Measurements from ENCODE around the gene SNED1.

Gene SNED1

DNA sequence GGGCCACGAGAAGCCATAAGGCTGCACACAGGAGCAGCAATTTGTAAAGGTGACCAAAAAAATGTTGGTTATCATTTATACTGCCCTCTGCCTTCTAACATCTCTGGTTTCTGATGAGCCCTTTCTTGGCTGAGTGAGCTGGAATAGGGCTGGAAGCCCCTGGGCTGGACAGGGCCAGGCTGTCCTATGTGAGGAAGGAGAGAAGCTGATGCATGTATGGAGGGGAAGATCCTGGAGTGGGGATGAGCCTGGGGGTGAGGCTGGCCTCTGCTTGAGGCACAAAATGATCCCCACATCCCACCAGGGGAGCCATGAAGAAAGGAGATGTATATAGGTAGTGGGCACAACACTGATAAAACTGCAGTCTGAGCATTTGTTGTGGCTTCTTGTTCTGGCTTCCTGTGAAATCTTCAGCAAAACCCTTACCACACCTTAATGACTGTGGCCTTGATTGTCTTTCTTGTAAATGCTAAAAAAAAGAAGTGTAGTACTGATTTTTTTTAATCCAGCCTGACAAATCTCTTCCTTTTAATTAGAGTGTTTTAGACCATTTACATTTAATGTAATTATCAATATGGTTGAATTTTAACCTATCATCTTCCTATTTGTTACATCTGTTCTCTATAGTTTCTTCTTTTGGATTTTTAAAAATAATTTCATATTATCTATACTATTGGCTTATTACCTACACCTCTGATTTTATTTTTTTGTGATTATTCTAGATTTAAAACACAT, 5.6 kb downstream of the SNED1 start:
- DNase-seq (ENCODE audit: low read depth in 1 of 2, low spot score in 1 of 2): no peak

GRCh38 chr2:241005569-241005968, 7.2 kb downstream of the SNED1 start:
- no peak for DNase-seq (ENCODE audit: low read depth in 1 of 2, low spot score in 1 of 2)

- no peak for DNase-seq (ENCODE audit: low read depth in 1 of 2, low spot score in 1 of 2)
Observed at GRCh38 chr2:241006412-241006811, 8.0 kb downstream of the SNED1 start.

DNA sequence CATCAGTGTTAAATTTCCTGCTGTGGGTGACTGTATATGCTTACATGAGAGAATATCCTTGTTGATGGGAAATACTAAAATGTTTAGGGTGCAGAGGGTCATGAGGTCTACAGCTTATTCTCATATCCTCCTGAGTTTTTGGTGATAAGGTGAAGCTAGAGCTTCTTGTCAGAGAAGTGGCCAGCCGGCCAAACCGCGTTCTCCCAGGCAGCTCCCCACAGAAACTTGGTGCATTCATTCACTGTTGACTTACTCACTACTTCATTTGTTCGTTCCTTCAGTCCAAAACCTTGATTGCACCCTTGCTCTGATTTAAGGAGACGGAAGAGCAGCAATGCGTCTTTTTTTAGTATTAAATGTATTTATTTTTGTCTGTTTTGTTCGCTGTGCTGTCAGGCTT, 8.7 kb downstream of the SNED1 start:
- DNase-seq (ENCODE audit: low read depth in 1 of 2, low spot score in 1 of 2): no peak

DNA sequence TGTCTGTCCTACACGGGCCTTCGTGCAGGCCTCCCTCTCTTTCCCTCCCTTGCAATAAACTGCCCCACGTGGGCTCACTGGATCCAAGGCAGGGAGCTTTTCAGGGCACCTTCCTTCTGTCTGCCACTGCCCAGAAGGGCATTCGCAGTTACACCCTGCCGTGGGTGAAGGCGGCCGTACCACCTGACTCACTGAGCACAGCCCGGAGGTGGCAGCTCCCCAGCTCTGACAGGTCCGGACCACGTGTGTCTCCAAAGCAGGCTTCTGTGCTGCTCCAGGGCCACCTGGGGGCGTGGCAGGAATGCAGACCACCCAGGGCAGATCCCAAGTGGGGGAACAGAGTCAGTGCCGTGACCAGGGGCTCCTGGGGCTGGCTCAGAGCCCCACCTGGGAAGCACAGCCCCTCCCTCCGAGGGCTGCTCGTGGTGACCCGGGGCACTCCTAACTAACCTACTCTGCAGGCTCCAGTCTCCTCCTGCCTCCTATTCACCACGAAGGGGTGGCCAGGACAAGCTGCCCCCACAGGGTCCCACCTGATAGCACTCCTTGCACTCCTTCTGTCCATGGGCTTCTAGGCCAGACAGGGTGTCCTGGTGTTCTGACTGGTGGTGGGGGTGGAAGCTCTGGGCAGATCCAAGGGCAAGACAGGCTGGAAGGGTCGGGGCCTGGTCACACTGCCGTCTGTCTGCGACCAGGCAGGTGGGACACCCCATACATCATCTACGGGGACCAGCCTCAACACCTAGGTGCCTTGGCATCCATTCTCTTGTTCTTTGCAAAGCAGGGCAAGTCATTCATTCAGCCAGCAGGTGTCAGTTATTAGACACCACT, 9.7 kb downstream of the SNED1 start:
- DNase-seq (ENCODE audit: low read depth in 1 of 2, low spot score in 1 of 2): no peak

GRCh38 chr2:241008711-241009121, 10.3 kb downstream of the SNED1 start:
- DNase-seq (ENCODE audit: low read depth in 1 of 2, low spot score in 1 of 2): no peak

- no peak for DNase-seq (ENCODE audit: low read depth in 1 of 2, low spot score in 1 of 2)
Observed at GRCh38 chr2:241009191-241009590, 10.8 kb downstream of the SNED1 start.

DNA sequence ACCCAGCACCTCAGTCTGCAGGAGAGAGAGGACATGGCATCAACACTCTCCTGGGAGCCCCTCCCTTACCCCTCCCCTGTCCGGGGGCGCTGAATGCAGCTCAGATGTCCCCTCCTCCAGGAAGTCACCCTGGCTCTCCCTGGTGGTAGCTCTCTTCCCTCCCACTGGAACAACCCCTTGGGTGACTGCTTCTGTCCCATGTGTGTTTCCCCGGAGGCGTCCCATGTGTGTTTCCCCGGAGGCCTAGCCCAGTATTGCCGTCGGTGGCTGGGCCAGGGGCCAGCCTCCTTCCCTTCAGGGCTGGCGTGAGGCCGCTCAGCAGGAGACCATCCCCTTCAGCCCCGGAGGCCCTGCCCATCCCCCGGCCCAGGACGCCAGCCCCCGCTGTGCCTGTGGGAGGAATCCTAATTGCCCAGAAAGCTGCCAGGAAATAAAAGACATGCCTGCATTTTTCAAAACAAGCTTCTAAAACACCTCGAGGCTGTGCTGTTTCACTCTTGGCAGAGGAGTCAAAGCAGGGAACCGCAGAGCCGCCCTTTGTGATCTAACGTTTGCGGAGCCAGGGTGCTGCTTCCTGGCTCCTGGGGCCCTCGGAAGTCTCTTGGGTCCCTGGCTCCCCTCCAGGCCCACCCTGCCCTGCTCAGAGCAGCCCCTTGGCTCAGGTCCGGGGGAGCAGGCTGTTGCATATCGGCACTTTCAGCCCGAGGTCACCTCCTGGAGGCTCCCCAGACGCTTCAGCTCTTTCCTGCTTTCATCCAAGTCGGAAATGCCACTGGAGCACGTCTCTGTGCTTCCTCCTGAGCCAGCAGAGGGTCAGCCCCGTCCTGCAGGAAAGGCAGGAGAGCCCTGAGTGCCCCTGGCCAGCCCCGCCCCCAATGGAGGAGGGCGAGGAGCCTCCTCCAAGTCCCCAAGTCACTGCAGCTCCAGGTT, 11.4 kb downstream of the SNED1 start:
- DNase-seq (ENCODE audit: low read depth in 1 of 2, low spot score in 1 of 2): no peak

- DNase-seq (ENCODE audit: low read depth in 1 of 2, low spot score in 1 of 2): no peak
Observed at GRCh38 chr2:241010531-241011295, 12.3 kb downstream of the SNED1 start.

GRCh38 chr2:241011296-241011600, 12.8 kb downstream of the SNED1 start:
- no peak for DNase-seq (ENCODE audit: low read depth in 1 of 2, low spot score in 1 of 2)

- DNase-seq (ENCODE audit: low read depth in 1 of 2, low spot score in 1 of 2): no peak
Observed at GRCh38 chr2:241011751-241012510, 13.5 kb downstream of the SNED1 start.

DNA sequence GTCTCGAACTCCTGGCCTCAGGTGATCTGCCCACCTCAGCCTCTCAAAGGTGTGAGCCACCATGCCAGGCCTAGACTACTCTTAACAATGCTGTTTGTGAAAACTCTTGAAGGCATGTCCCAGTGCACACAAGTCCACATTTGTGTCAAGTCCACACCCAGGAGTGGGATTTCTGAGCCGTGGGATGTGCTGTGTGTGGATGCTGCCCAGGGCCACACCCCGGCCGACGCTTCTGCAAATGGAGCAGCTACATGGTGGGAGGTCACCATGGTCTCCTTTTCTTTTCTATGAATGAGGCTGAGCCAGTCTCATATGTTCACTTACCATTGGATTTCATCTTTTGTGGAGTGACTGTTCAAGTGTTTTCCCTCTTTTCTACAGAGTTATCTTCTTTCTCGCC, 15.8 kb downstream of the SNED1 start:
- DNase-seq (ENCODE audit: low read depth in 1 of 2, low spot score in 1 of 2): no peak

- DNase-seq (ENCODE audit: low read depth in 1 of 2, low spot score in 1 of 2): no peak
Observed at GRCh38 chr2:241014764-241015163, 16.3 kb downstream of the SNED1 start.

- DNase-seq (ENCODE audit: low read depth in 1 of 2, low spot score in 1 of 2): no peak
Observed at GRCh38 chr2:241015439-241015838, 17.0 kb downstream of the SNED1 start.

DNA sequence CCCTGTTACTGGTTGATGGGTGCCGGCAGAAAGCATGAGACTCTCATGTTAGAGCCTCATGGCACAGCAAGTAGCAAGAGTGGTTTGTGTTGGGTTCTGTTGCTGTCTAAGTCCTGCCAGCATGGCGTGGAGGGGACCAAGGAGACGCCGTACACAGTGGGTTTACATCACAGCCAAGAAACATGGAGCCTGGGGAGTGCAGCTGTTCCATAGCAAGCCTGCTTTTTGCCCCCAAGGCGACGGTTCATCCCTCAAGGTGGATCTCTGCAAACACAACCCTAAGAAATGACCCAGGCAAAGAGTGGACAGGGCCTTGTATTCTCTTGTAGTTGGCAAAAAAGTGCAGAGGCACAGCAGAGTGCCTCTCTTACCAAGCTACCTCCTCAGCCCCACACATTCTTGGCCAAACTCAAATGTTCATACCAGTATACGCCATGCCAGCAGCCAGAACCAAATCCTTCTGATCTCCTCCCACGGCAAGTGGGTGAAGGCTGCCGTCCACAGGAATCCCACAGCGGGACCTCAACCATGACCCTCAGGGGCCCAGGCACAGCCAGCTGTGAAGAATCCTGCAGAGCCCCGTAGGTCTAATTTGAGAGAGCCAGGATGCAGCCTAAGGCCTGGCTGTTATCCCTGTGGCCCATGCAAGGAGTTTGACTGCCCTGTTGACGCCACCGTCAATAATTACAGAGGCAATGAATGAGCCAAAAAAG, 19.0 kb downstream of the SNED1 start:
- no peak for DNase-seq (ENCODE audit: low read depth in 1 of 2, low spot score in 1 of 2)

GRCh38 chr2:241018051-241018891, 19.9 kb downstream of the SNED1 start:
- no peak for DNase-seq (ENCODE audit: low read depth in 1 of 2, low spot score in 1 of 2)

- no peak for DNase-seq (ENCODE audit: low read depth in 1 of 2, low spot score in 1 of 2)
Observed at GRCh38 chr2:241019441-241020139, 21.2 kb downstream of the SNED1 start.

DNA sequence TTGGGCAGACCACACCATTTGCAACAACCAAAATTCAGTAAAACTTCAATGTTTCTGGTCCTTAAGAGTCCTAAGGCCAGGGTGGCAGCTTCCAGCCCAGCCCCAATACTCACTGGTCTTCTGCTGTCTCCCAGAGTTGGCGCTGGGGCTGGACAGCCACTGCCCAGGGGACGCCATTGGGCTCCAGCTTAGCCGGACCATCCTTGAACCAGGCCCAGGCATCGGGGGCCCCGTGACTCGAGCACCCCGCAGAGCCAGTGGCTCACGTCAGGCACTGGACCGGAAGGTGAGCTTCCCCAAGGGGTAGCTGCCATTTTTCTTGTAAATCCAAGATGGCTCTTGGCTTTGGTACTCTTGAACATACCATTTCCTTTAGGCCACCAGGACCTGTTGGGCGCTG, 21.8 kb downstream of the SNED1 start:
- no peak for DNase-seq (ENCODE audit: low read depth in 1 of 2, low spot score in 1 of 2)
